Activated CD4-positive, CD25-positive, alpha-beta regulatory T cell treated with anti-CD3 and anti-CD28 coated beads, Interleukin-2, amount 50 U/mL, for 72 hours (primary cell): ENCODE measurements around the gene STOML2.

Experiments used
- DNase-seq: peaks from one replicate; pipeline ENCODE4 v3.0.0; 2021

STOML2 gene

DNA sequence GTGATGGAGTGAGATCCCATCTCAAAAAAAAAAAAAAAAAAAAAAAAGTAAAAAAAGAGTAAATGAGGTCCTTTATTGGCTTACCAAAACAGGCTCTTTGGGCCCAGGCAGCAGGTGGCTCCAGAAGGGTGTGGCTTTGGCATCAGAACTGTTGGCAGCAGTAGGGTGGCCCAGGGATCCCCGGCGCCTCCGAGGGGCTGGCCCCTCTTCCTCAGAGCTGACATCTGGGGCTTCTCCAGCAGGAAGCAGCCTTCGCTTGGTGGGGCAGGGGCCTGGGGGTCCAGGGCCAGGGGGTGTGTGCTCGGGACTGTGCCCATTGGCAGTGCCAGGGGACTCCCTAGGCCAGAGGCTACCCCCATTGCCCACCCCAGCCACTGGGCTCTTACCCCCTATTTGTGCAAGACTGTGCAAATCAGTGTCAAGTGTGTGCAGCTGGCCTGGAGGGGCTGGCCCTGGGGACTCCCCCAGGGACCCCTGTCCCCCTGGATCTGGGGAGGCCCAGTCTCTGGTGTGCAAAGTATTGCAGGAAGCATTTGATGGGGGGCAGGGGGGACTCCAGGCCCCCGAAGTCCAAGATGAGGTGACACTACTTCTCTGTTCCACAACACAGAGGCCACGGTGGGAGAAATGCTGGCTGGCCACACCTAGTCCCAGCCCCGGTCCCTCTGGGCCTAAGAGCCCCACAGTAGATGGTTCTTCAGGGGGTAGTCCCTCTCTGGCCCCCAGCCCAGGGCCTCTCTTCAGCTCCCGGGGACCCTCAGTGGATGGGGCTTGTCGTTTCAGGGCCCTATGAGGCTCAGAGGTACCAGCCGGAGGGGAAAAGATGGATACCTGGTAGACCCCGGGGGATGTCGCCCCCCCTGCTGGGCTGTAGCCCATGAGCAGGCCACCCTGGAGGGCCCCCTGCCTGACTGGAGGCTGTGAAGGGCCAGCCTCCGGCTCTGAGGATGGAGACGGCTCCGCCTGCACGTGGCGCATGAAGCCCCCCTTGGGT is 4.7 kb upstream of the STOML2 start:
- DNase-seq, result peak; percentile 27

DNA sequence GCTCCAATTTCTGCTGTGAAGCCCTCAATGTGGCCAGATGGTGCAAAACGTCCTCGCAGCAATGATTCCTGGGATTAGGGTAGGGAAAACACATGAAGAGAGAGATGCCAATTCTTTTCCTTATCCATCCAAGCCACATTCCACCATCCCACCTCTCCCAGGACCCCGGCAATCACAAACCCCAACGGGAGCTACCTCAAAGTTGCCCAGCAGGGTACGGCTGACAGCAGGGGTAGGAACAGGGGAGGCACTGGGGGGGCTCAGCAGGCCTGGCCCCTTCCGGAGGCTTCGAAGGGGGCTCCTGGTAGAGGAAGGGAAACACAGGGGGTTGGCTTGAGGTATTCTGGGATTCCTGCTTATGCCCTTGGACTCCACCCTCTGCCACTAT is 3.4 kb upstream of the STOML2 start:
- no peak for DNase-seq

DNA sequence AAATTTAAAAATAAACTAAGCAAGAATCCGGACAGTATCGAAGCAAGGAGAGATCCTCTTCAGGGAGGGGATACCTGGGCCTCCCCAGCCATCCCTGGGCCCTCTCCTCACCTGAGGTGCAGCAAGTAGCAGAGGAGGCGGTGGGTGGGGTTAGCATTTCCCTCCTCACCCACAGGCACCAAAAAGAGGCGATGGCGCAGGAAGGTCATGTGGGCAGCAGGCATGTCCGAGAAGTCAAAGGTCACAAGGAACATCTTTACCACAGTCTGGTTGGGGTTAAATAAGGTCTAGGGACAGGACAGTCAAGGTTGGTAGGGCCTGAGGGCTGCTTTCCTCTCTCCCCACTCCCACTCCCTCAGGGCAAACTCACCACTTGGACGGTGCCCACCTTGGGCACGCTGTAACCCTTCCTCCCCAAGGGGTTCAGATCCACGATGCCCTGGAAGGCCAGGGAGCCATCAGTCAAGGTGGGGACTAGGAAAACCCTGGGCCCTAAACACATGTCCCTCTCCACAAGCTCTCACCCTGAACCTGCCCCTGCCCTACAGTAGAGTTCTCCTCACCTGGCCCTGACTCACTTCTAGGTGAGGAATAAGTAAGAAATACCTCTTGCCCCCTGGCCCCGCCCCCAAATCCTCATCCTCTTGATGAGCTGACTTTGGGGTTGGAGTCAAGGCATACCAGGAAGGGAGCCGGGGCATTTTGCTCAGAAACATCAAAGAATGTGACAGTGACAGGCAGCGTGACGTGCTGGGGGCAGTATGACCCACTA is 2.8 kb upstream of the STOML2 start:
- DNase-seq, result peak; percentile 25

- no peak for DNase-seq
Measured at GRCh38 chr9:35105126-35105525, 2.2 kb upstream of the STOML2 start.

GRCh38 chr9:35104586-35104985 is 1.7 kb upstream of the STOML2 start:
- DNase-seq, result no peak

GRCh38 chr9:35103660-35104191 is 795 bp upstream of the STOML2 start:
- DNase-seq, result no peak

DNA sequence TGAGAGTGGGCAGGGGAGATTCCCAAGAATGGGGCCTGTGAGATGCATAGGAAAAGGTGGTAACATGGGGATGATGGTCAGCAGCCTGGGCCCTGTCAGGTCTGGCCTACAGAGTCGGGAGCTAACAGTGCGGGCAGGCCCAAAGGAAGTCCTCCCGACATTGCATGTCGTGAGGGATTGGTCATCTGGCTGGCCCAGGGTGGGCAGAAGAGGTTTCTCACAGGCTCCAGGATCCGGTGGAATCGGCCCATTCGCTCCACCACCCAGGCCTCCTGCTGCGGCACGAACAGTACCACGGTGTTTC is 514 bp downstream of the STOML2 start:
- DNase-seq, result no peak

GRCh38 chr9:35097573-35097972 is 5.4 kb downstream of the STOML2 start:
- DNase-seq, result no peak

- DNase-seq, result peak; percentile 94
Measured at GRCh38 chr9:35096035-35096849, 6.7 kb downstream of the STOML2 start, which contains the start of gene PIGO. TSS of gene PIGO (minus strand) at chr9:35096591. CDS start at chr9:35095565, 1,026 bp downstream.

GRCh38 chr9:35091536-35091935 is 11.4 kb downstream of the STOML2 start:
- no peak for DNase-seq

DNA sequence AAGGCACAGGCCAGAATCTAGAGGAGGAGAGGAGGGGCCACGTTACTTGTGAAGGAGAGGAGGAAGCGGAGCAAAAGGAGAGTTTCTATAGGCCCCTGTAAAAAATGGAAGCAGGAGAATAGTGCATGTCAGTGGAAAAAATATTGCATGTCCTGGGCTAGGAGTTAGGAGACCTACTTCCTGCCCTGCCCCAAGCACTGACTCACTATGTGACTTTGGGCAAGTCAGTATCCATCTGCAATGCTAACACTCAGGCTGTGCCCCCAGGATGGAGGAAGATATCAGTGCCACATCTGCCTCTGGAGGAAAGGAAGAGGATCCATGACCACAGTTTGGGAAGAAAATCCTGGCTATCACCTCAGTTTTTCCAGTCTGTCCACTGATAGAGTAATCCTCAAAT is 13.5 kb downstream of the STOML2 start:
- no peak for DNase-seq

DNA sequence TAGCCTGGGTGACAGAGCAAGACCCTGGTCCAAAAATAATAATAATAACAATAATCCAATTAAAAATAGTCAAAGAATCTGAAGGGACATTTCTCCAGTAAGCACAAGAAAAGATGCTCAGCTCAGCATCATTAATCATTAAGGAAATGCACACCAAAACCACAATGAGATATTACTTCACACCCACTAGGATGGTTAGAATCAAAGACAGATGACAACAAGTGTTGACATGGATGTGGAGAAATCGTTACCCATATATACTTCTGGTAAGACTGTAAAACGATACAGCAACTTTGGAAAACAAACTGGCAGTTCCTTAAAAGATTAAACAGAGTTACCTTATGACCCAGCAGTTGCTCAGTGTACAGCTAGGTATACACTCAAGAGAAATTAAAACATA is 17.9 kb downstream of the STOML2 start:
- DNase-seq, result no peak

GRCh38 chr9:35079426-35080341 is 23.2 kb downstream of the STOML2 start, which contains the start of gene FANCG:
TSS of gene FANCG (minus strand) at chr9:35079942. CDS start at chr9:35079524, 418 bp downstream.
- DNase-seq, result peak; percentile 84

- no peak for DNase-seq
Measured at GRCh38 chr9:35079041-35079425, 23.9 kb downstream of the STOML2 start.

- no peak for DNase-seq
Measured at GRCh38 chr9:35078066-35078465, 24.9 kb downstream of the STOML2 start.

DNA sequence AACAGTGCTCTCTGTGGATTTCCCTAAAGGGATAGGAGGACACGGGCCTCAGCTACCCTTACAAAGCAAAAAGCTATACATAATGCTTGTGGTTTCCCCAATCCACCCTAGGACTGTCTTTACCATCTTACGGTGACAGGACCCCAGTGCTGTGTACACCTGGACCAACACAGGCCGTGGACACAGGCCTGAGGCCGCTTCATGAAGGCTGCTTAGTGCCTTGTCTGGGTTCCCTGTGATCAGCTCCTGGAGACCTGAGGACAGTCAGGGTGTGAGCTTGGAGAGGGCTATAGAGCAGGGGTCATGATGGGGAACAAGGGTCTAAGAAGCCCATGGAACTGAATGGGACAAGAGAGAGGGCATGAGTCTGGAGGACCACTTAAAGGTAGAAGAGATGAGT is 26.1 kb downstream of the STOML2 start:
- DNase-seq, result no peak

DNA sequence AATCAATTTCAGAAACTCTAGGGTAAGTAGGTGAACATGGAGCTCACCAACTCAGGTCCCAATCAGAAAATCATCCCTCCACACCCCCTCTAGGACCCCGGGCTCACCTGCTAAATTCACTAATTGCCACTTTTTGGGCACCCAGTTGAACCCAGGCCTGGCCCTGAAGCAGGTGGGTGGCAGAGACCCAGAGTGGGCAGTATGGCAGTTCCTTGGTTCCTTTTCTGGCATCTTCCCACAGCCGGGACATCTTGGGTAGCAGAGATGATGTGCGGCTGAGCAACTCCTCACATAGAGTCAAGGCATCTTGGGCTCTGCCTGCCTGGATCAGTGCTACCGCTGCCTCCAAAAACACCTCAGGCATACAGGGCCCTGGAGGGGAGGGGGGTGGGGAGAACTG is 27.6 kb downstream of the STOML2 start:
- DNase-seq, result no peak

GRCh38 chr9:35074791-35075190 is 28.1 kb downstream of the STOML2 start:
- no peak for DNase-seq

DNA sequence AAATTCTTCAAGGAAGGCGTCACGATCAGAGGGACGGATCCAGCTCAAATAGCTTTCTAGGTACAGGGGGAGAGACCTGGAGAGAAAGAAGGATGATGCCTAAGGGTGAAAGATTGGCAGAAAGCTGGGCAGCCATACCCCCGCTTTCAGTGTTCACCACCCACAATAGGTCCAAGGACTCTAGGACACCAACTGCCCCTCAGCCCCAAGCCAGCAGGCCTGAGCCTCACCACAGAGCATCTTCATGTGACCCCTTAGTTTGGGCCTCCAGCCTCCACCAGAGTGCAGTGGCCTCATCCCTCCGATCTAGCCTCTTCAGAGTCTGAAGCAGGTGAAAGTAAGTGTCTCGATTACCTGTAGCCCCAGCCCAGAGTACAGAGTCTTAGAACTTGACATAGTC is 28.8 kb downstream of the STOML2 start:
- DNase-seq, result no peak

DNA sequence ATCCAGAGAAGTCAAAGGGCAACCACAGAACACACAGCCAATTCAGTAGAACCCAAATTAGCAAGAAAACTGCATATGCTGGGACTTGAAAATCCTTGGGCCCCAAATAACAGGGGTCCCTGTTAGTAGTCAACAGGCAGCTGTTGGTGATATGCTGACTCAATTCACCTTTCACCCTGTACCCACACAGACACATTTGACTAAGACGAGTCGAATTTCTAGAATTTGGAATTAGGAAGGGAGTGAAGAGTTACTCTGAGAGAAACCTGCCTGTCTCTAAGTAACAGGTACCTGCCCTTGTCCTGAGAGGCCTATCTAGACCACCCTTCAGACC is 29.7 kb downstream of the STOML2 start:
- DNase-seq, result no peak

DNA sequence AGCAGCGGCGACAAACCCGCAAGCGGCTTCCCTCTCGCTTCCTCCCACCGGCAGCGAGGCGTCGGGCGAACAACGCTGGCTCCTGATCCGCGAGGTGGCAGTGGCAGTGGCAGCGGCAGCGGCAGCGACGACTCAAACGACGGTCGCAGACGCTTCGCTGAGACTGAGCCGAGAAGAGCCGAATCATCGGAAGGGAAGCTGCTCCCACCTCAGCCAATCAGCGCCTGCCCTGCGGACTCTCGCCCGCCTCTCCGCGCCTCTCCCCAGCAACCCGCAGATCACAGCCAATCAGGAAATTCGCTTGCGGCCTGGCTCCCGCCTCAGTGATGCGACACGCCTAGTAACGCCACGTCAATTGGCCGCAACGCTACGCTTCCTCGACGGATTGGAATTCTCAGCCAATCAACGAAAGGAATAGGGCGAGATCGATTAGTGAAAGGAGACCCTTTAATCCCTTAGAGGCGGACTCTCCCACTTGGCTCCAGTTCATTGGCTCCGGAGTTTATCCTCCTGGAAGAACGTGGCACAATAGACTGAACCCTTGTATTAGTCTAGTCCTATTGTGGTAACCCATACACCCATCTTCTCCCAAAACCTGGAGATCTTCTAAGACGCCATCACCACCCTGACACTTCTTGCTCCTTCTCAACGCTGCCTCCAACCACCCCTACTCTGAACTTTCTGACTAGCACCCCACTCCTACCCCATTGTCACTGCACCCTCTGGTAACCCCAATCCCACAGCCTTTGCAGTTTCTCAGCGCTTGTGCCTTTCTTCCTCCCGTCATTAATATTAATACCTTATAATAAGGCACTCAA is 30.3 kb downstream of the STOML2 start, which contains the start of gene VCP:
Gene VCP, minus strand, starts transcription at position 165 of the 818 bp plus-strand sequence. CDS start 272 bp downstream, outside the sequence.
- peak; percentile 94 for DNase-seq
